Tibial artery (tissue), 4 donors: ENCODE measurements around the gene NECTIN1.

Source experiments
- DNase-seq, 2 donors: peaks; one replicate each; pipeline ENCODE4 v3.0.0-alpha.2; 2019
- H3K27ac ChIP-seq, 2 donors: fragments of 200-600 bp; sonication (generic) in 1 of 2; 1 replicate in 1 of 2; 2 replicates in 1 of 2; pipeline ENCODE4 v1.5.1; 2018 to 2019; ENCODE audit warnings: mild to moderate bottlenecking in 1 of 2
- H3K27me3 ChIP-seq, 2 donors: fragments of 200-600 bp; sonication (generic) in 1 of 2; one replicate each; pipeline versions ENCODE4 v1.5.1 to v1.6.0; 2016 to 2019
- H3K36me3 ChIP-seq, 3 donors: fragments of 200-600 bp; sonication (generic) in 2 of 3; one replicate each; pipeline ENCODE4 v1.5.1; 2016 to 2019; ENCODE audit warnings: mild to moderate bottlenecking in 2 of 3
- H3K4me1 ChIP-seq, 4 donors: fragments of 200-600 bp; sonication (generic) in 2 of 4; 1 replicate in 3 of 4; 2 replicates in 1 of 4; pipeline ENCODE4 v1.5.1; 2016 to 2019
- H3K4me3 ChIP-seq, 2 donors: fragments of 200-600 bp; sonication (generic) in 1 of 2; 1 replicate in 1 of 2; 2 replicates in 1 of 2; pipeline ENCODE4 v1.5.1; 2018 to 2019; ENCODE audit warnings: mild to moderate bottlenecking in 2 of 2
- H3K9me3 ChIP-seq, 3 donors: fragments of 200-600 bp; sonication (generic) in 1 of 3; one replicate each; pipeline ENCODE4 v1.5.1; 2016 to 2019
- intact Hi-C: fragments of 100-400 bp; cut with DNase I; formaldehyde crosslinking; loops from one replicate; pipeline ENCODE4 v1.15.0; 2023; ENCODE audit warnings: low total_unique reads
- TF ChIP-seq, protein P1 (sequence below), 2 experiments: fragments of 200-600 bp in 1 of 2; fragments of 450-650 bp in 1 of 2; IDR thresholded peaks; one replicate each; pipeline ENCODE4 v1.5.1; 2017 to 2019; ENCODE audit warnings: antibody characterized with exemption in 2 of 2, mild to moderate bottlenecking in 1 of 2, moderate library complexity in 1 of 2

NECTIN1 gene

GRCh38 chr11:119741369-119742262 is 12.6 kb upstream of the NECTIN1 start:
- peak overlapping the region; percentile 24 to 43 for H3K4me3 ChIP-seq
- intact Hi-C loops: no loop called here
- H3K9me3 ChIP-seq: no peaks in the 10 kb centered on the region
- peaks cover 0 to 22% (median 16%) of the 10 kb centered on the region in 4 donors for H3K4me1 ChIP-seq
- TF ChIP-seq, protein P1, sequence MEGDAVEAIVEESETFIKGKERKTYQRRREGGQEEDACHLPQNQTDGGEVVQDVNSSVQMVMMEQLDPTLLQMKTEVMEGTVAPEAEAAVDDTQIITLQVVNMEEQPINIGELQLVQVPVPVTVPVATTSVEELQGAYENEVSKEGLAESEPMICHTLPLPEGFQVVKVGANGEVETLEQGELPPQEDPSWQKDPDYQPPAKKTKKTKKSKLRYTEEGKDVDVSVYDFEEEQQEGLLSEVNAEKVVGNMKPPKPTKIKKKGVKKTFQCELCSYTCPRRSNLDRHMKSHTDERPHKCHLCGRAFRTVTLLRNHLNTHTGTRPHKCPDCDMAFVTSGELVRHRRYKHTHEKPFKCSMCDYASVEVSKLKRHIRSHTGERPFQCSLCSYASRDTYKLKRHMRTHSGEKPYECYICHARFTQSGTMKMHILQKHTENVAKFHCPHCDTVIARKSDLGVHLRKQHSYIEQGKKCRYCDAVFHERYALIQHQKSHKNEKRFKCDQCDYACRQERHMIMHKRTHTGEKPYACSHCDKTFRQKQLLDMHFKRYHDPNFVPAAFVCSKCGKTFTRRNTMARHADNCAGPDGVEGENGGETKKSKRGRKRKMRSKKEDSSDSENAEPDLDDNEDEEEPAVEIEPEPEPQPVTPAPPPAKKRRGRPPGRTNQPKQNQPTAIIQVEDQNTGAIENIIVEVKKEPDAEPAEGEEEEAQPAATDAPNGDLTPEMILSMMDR (IDR thresholded peaks at IDR 0.05): peak; percentile 43 to 74
- H3K36me3 ChIP-seq: no peaks in the 10 kb centered on the region
- no peak for DNase-seq
- H3K27me3 ChIP-seq: peaks cover 0 to 59% of the 10 kb centered on the region in 2 donors
- H3K27ac ChIP-seq: no peak overlapping the region

DNA sequence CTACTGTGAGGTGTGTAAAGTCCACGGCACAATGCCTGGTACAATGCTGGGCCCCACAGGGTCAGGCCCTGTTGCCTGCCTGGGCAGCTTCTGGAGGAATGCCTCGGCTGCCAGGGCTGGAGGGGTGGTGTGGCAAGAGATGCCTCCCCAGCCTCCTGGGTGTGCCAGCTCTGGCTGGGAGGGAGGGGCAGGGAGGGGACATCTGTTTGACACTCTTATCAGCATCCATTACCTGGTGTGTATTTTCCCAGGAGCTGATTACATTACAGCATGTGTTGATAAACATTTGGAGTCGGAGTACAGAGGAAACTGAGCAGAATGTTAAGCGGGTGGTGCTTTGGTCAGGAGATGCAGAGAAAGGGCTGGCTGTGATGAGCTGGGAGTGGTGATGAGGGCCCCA is 11.0 kb upstream of the NECTIN1 start:
- no peak overlapping the region for H3K4me3 ChIP-seq
- no peak for DNase-seq
- no peaks in the 10 kb centered on the region for H3K36me3 ChIP-seq
- TF ChIP-seq, protein P1 (IDR thresholded peaks at IDR 0.05): no peak
- peaks cover 0 to 69% of the 10 kb centered on the region in 2 donors for H3K27me3 ChIP-seq
- H3K4me1 ChIP-seq: peaks cover 0 to 22% (median 16%) of the 10 kb centered on the region in 4 donors
- no peaks in the 10 kb centered on the region for H3K9me3 ChIP-seq
- H3K27ac ChIP-seq: no peak overlapping the region
- intact Hi-C loops: no loop called here

DNA sequence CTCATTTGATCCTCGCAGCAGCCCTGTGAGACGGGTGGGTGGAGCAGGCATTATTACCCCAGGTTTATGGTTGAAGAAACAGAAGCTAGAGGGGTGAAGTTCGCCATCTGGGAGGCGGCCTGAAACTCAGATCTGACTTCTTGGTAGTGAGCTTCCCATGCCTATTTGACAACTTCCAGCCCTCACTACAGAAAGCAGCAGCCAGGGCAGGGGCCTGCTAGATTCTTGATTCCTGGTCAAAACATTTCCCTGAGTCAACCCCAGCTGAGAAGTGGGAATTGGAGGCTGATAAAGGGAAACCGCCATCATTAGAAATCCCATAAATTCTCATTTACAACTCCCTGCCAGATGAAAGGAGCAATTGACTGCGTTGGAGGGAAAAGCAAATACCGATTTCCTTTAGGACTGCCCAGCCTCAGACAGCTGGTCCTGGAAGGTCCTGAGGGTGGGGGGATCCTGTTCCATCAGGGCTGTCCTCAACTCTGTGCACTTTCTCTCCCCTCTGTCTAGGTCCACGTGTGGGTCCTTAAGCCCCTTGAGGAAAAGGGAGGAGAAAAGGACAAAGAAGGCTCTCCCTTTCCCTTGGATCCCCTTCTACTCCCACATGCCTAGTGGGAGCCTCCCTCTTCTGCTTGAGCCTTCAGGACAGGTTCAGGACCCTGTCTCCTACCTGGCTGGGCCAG is 10.2 kb upstream of the NECTIN1 start:
- peaks cover 0 to 22% (median 16%) of the 10 kb centered on the region in 4 donors for H3K4me1 ChIP-seq
- no peak for DNase-seq
- no peak overlapping the region for H3K4me3 ChIP-seq
- no peaks in the 10 kb centered on the region for H3K9me3 ChIP-seq
- intact Hi-C loops: no loop called here
- no peak overlapping the region for H3K27ac ChIP-seq
- peaks cover 0 to 76% of the 10 kb centered on the region in 2 donors for H3K27me3 ChIP-seq
- TF ChIP-seq, protein P1 (IDR thresholded peaks at IDR 0.05): no peak
- no peaks in the 10 kb centered on the region for H3K36me3 ChIP-seq

DNA sequence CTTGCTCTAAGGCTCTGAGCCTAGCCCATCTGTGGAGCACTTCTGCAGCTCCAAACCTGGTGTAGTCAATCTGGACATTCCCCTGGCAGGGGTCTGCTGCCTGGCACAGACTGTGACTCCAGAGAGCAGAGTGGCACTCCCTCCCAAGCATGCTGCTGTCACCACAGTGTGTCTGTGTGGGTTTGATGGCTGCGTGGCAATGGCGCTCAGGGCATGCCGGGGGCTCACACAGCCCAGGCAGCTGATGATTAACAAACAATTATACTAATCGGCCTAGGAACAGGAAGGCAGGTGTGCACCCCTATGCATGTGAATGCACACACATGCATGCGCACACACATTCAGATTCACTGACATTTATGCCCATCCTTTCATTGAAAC is 9.0 kb upstream of the NECTIN1 start:
- H3K9me3 ChIP-seq: no peaks in the 10 kb centered on the region
- intact Hi-C loops: no loop called here
- TF ChIP-seq, protein P1 (IDR thresholded peaks at IDR 0.05): no peak
- DNase-seq: no peak
- H3K36me3 ChIP-seq: no peaks in the 10 kb centered on the region
- no peak overlapping the region for H3K4me3 ChIP-seq
- H3K27me3 ChIP-seq: peaks cover 0 to 74% of the 10 kb centered on the region in 2 donors
- no peak overlapping the region for H3K27ac ChIP-seq
- H3K4me1 ChIP-seq: peaks cover 0 to 20% (median 16%) of the 10 kb centered on the region in 4 donors

GRCh38 chr11:119737366-119738058 is 8.5 kb upstream of the NECTIN1 start:
- no peak for DNase-seq
- no peak overlapping the region for H3K4me3 ChIP-seq
- intact Hi-C loops: no loop called here
- peaks cover 0 to 17% (median 13%) of the 10 kb centered on the region in 4 donors for H3K4me1 ChIP-seq
- no peak overlapping the region for H3K27ac ChIP-seq
- H3K27me3 ChIP-seq: peaks cover 0 to 71% of the 10 kb centered on the region in 2 donors
- no peaks in the 10 kb centered on the region for H3K9me3 ChIP-seq
- no peaks in the 10 kb centered on the region for H3K36me3 ChIP-seq
- TF ChIP-seq, protein P1 (IDR thresholded peaks at IDR 0.05): no peak
